22Rv1 (cell line): ENCODE measurements around the gene KLF17.

ENCODE experiments used
- H3K27ac ChIP-seq: fragments of 450-650 bp; 2 replicates; pipeline ENCODE4 v1.5.1; 2017
- CTCF ChIP-seq: fragments of 450-650 bp; IDR thresholded peaks from 2 replicates; pipeline ENCODE4 v1.5.1; 2017; ENCODE audit warnings: mild to moderate bottlenecking
- ZFX ChIP-seq: fragments of 450-650 bp; IDR thresholded peaks from 2 replicates; pipeline ENCODE4 v1.6.1; 2017; ENCODE audit warnings: antibody characterized with exemption, borderline replicate concordance

Gene KLF17, protein sequence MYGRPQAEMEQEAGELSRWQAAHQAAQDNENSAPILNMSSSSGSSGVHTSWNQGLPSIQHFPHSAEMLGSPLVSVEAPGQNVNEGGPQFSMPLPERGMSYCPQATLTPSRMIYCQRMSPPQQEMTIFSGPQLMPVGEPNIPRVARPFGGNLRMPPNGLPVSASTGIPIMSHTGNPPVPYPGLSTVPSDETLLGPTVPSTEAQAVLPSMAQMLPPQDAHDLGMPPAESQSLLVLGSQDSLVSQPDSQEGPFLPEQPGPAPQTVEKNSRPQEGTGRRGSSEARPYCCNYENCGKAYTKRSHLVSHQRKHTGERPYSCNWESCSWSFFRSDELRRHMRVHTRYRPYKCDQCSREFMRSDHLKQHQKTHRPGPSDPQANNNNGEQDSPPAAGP

DNA sequence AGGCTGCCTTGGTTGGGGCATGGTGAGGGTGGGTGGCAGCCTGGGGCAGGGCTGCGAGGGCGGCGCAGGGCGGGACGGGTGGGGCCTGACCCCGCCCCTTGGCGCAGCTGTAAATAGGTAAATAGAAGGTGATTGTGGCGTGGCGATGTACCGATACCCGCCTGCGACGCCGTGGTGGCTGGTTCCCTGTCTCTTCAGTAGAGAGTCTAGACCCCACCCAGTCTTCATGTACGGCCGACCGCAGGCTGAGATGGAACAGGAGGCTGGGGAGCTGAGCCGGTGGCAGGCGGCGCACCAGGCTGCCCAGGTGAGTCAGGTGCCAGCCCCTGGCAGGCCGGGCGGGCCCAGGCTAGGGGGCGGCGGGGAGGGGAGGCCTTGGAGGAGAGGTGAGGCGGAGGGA lies at the start of gene KLF17:
KLF17 (plus strand) TSS at position 140 of the 400 bp plus-strand sequence; CDS start at position 227, 87 bp downstream.
- TF ChIP-seq CTCF (no peak), ZFX (no peak)
- no peak within 1 kb of the TSS for H3K27ac ChIP-seq

DNA sequence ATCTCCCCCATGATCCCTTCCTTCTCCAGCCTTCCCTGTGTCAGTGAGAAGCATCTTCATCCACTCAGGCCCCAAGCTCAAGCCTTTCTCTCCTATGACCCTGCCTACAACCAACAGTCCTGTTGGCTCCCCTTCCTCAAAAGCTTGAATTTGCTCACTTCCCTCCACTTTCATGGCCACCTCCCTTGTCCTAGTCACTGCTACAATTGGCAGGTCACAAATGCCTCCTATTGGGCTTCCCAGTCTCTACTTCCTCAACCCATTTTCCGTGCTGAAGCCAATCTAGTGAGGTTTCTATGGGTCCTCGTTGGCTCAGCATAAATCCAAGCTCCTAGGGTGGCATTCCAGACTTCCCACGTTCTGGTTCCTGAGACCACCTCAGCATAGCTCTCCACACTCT lies 47.2 kb upstream of the KLF17 start:
- no peak overlapping the region for H3K27ac ChIP-seq
- no peak for TF ChIP-seq CTCF

GRCh38 chr1:44072204-44072603 lies 46.4 kb upstream of the KLF17 start:
- TF ChIP-seq CTCF: no peak
- no peak for TF ChIP-seq ZFX

DNA sequence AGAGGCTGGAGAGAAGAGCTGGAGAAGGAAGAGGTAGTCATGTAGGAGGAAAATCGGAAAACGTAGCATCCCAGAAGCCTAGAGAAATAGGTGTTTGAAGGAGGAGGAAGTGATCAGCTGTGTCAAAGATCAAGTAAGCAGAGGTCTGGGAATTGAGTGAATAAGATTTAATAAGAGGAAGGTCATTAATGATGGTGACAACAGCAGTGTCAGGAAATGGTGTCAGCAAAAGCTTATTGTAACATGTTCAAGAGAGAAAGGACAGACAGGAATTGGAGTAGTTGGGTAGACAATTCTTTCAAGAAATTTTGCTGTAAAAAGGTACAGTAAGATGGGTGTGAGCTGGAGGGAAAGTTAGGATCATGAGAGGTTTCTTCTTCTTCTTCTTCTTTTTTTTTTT lies 45.8 kb upstream of the KLF17 start:
- no peak overlapping the region for H3K27ac ChIP-seq
- TF ChIP-seq CTCF (no peak), ZFX (no peak)

More at GRCh38 chr1:44072204-44072603, 46.4 kb upstream of the KLF17 start:
- no peak overlapping the region for H3K27ac ChIP-seq

DNA sequence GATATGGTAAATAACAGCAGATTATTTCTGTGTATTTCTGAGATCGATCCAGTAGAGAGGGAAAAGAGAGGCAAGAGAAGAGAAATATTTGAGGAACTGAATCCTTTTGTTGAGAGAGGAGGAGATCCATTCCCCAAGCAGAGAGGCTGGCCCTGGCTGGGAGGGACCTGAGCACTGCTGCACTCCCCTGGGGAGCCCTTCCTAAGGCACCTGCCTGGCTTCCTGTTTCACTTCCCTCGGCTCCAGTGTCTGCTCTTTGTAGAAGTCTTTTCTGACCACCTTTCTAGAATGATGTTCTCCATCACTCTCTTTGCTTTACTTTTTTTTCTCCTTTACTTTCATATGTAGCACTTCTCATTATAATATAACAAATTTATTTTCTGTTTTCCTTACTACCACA lies 45.1 kb upstream of the KLF17 start:
- H3K27ac ChIP-seq: no peak overlapping the region
- TF ChIP-seq ZFX (no peak), CTCF (no peak)

DNA sequence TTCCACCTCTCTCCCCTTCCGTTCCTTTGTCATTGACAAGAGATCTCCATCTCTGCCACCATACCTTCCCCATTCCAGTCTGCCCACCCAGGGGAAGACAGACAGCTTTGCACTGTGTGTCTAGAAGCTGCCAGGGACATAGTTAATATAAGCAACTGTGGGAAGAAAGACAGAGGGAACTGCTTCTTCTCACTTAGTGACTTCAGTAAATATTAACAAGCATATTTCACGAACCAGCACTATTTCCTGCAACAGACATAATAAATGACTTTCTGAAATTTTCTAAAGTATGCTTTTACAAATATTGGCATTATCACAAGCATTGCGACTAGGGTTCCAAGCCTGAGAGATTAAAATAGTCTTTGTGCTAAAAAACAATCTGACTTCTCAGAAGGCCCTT lies 44.2 kb upstream of the KLF17 start:
- TF ChIP-seq CTCF (no peak), ZFX (no peak)
- H3K27ac ChIP-seq: no peak overlapping the region

- no peak overlapping the region for H3K27ac ChIP-seq
- TF ChIP-seq ZFX: no peak
- no peak for TF ChIP-seq CTCF
Measured at GRCh38 chr1:44076066-44076465, 42.6 kb upstream of the KLF17 start.
